GM12872 (cell line): Measurements from ENCODE around the gene SLX9.

Experiments
- TF ChIP-seq, protein P1 (sequence below): IDR thresholded peaks from 3 replicates; pipeline ENCODE4 v1.5.1; 2011; ENCODE audit warnings: low read depth, mild to moderate bottlenecking, low read length, moderate library complexity; ENCODE audit not compliant: insufficient read depth

Gene SLX9

DNA sequence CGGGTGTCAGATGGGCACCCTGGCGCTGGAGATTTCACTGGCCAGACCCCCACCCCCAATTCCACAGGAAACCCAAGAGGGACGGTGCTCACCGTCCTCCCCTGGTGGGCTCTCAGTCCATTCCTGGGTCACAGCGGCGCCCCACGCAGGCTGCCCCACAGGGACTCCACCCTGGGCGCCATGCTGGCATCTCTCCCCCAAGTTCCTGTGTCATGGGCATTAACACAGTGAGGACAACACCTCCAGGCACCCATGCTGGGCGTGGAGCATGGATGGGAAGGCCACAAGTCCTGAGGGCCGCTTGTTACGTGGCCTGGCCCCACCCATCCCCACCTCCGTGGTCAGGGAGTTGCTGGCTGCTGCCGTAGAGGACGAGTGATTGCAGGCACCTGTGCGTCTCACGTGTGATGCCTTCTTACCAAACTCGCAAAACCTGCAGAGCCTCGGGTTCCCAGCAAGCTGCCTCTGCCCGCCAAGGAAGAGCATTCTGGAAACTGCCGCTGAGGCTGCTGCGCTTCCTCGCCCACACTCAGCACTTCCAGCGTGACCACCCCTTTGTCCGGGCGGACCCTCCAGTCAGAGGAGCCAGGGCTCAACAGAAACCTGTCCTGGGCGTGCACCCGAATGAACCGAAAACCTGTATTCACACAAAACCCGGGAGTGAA is 60.3 kb downstream of the SLX9 start:
- TF ChIP-seq, protein P1, sequence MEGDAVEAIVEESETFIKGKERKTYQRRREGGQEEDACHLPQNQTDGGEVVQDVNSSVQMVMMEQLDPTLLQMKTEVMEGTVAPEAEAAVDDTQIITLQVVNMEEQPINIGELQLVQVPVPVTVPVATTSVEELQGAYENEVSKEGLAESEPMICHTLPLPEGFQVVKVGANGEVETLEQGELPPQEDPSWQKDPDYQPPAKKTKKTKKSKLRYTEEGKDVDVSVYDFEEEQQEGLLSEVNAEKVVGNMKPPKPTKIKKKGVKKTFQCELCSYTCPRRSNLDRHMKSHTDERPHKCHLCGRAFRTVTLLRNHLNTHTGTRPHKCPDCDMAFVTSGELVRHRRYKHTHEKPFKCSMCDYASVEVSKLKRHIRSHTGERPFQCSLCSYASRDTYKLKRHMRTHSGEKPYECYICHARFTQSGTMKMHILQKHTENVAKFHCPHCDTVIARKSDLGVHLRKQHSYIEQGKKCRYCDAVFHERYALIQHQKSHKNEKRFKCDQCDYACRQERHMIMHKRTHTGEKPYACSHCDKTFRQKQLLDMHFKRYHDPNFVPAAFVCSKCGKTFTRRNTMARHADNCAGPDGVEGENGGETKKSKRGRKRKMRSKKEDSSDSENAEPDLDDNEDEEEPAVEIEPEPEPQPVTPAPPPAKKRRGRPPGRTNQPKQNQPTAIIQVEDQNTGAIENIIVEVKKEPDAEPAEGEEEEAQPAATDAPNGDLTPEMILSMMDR: no peak

DNA sequence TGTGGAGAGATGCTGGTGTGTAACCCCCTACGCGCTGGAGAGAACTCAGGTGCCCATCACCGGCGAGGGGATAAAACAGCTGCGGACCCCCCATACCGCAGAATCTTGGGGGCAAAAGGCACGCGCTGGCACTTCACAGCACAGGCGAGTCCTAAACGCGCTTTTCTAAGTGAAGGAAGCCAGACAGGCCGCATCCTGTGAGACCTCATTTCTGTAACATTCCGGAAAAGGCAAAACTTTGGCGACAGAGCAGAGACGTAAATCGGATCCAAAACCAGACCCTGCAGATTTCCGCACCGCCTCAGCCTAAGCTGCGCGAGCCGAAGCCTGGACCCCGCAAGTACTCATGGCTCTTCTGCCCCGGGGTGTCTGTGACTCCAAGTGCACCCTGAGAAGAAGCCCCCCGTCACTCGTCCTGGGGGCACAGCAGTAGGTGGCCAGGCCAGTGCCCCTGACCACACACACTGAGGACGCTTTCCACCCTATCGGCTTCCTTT is 60.9 kb downstream of the SLX9 start:
- TF ChIP-seq, protein P1: no peak

DNA sequence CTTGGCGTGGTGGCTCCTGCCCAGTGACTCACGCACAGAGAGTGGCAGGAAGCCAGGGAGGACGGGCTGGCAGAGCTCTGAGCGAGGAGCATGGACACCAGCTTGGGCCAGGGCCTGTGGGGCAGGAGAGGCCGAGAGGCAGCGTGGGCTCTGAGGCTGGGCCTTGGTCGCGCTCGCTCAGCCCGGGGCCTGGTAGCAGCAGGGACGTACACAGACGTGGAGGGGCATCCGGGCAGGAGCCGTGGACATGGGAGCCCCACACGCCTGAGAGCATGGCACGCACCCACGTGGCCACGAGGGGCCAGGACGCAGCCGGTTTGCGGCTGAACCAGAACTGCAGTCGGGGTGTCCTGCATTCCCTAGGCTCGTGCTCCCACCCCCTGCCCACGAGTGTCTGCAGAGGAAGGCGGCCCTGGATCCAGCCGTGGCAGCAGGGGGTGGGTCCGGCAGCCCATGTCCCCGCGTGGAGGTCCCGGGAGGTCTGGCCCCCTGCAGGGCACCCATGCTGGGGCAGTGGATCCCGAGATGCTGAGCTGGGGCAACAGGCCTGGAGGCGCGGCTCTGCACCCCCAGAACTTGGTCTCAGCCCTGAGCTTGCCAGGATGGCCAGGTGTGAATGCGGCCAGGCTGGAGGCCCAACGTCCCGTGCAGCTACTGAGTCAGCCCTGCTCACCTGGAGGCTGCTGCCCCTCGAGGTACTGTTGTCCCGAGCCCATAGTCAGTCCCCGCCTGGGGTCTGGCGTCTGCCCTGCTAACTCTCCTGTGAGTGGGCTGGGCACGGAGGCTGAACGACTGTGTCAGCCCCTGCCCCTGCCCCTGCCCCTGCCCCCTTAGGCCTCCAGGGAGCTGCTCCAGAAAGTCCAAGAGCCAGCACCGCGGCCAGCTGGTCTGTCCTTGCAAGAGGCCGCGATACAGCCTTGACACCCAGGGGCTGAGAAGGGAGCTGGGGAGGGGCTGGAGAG is 61.6 kb downstream of the SLX9 start:
- TF ChIP-seq, protein P1: no peak

DNA sequence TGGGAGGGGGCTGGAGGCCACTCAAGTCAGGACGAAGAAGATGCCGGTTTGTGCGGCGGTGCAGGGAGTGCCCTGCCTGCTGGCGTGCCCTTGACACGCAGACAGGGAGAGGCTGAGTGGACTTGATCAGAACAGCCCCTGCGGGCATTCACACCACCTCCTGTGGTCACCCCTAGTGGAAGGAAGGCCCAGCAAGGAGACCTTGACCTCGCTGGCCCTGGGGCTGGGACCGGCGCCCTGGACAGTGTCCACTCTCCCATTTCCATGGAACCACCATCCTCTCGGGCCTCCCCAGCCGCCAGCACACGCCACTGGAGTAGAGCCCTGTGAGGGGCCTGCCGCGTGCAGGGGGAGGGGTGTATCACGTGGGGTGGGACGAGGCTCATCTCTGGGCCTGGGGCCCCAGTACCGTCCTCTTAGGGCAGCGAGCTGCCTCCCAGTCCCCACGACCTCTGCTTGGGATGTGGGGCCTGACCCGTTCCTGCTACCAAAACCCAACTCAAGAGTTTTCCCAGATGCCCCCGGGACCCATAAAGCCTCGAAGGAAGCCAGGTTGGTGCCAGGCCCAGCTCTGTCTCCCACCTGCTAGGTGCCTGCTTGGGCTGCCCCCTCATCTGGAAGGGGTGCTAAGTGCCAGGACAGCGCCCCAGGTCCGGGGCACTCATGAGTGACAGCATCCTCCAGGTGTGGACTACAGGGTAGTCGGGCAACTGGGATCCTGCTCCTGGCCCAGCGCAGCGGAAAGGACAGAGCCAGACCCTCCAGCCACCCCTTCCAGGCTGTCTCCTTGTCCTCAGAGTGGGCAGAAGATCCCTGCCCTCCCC is 62.8 kb downstream of the SLX9 start:
- TF ChIP-seq, protein P1: no peak

DNA sequence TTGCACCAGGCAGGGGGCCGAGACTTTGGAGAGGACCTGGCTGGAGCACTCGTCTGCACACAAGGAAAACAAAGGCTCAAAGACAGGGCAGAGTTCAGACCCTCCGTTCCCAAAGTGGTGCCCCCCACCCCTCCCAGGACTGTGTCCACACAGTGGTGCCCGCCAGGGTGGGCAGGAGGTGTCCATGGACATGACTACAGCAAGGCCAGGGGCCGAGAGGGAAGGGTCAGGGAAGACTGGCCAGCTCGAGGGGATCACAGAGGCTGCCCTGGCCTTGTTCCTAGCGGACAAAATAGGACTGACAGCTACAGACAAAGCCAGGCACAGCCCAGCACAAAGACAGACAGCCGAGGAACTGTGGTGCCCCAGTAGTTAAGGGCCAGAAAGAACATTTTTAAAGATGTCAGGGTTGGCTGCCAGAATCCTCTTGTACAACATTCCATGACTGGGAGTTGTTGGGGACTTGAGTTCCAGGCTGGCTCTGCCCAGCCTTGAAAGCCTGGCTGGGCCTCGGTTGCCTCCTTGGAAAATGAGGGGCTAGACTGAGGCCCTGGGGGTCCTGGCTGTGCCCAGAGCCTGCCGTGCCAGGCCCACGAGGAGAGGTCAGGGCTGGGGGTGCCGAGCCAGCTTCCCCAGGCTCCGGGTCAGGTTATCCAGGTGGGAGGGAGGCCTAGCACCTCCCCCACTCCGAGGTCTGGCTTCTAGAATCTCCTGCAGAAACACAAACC is 63.7 kb downstream of the SLX9 start:
- TF ChIP-seq, protein P1: no peak

DNA sequence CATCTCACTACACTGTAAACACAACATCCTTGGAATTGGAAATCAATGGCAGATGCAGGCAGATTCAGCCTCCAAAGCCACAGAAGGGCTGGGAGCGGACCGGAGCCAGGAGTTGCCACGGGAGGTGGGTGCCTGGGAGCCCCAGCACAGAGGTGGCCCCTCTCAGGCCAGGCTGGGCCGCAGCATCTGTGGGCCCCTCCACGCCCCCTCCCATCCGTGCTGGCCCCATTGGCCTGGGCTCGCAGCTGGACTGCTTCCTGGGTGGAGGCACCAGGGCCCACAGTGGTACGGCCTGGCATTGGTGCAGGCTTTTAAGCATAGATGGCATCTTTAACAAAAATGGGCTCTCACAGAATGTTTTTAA is 64.2 kb downstream of the SLX9 start:
- TF ChIP-seq, protein P1: no peak
